Naive thymus-derived CD8-positive, alpha-beta T cell (primary cell): ENCODE measurements around the gene GMEB1. TPM values are rescaled to one million over a fixed set of nuclear protein-coding genes. Genes with fewer than 3 reads are reported as not detected.
A peak's percentile ranks its signal among the peaks of the same experiment; 100 is the strongest.
"Not testable (repeated sequence)": the region's sequence is repeated elsewhere in the genome, so short reads cannot be mapped to it uniquely, and the experiment has no call there.

Experiments used
- ATAC-seq, 2 donors: fragments of 150-1000 bp; cut with Tn5 transposase in 1 of 2; sonication (Bioruptor Pico), chemical (Tn5 transposase) in 1 of 2; 1 replicate in 1 of 2; 2 replicates in 1 of 2; pipeline ENCODE4 v1.10.0; 2021; ENCODE audit warnings: mild to moderate bottlenecking in 2 of 2, moderate library complexity in 2 of 2
- POLR2A ChIA-PET: fragments of 350-600 bp; sonication (Branson Sonifier 250); formaldehyde crosslinking; loops from one replicate; lab custom pipeline; 2021; ENCODE audit warnings: antibody characterized with exemption; lab: Charles Lee
- DNase-seq, 10 donors: peaks; one replicate each; pipeline versions ENCODE4 v3.0.0 to v3.0.0-alpha.2; 2020 to 2022
- H3K27ac Mint-ChIP-seq, 10 donors: one replicate each; pipeline ENCODE4 v1.8.0; 2020 to 2022; ENCODE audit warnings: mild to moderate bottlenecking in 10 of 10, mixed read lengths in 10 of 10, moderate library complexity in 4 of 10, inconsistent platforms in 1 of 10
- H3K27me3 Mint-ChIP-seq, 5 donors: one replicate each; pipeline ENCODE4 v1.8.0; 2021 to 2022; ENCODE audit warnings: mixed read lengths in 5 of 5
- H3K36me3 Mint-ChIP-seq, 3 donors: one replicate each; pipeline ENCODE4 v1.8.0; 2020 to 2022; ENCODE audit warnings: mixed read lengths in 3 of 3, mild to moderate bottlenecking in 2 of 3, inconsistent platforms in 1 of 3
- H3K4me1 Mint-ChIP-seq, 4 donors: one replicate each; pipeline ENCODE4 v1.8.0; 2021 to 2022; ENCODE audit warnings: mixed read lengths in 4 of 4
- H3K4me3 Mint-ChIP-seq, 10 donors: one replicate each; pipeline ENCODE4 v1.8.0; 2020 to 2022; ENCODE audit warnings: mild to moderate bottlenecking in 10 of 10, mixed read lengths in 10 of 10, moderate library complexity in 6 of 10, inconsistent platforms in 1 of 10
- H3K9me3 Mint-ChIP-seq, 9 donors: one replicate each; pipeline ENCODE4 v1.8.0; 2020 to 2022; ENCODE audit warnings: mixed read lengths in 9 of 9, mild to moderate bottlenecking in 3 of 9, inconsistent platforms in 1 of 9, moderate library complexity in 1 of 9
- polyA plus RNA-seq, 3 donors: library from polyadenylated mRNA; unstranded; fragments of 300-500 nt; fragmentation: Illumina TruSeq; gene quantifications; one replicate each; pipeline ENCODE4 v1.2.3, GENCODE V29; 2021
- total RNA-seq, 8 experiments: library from RNA in 2 of 8; stranded (reverse) in 2 of 8; gene quantifications; one replicate each; pipeline ENCODE4 v1.2.3 and lab custom pipeline; 2021 to 2026

The GMEB1 gene
- total and polyA plus RNA-seq, 5 experiments from 2014 or later: 12.5 to 23.2 (median 18.2) TPM

DNA sequence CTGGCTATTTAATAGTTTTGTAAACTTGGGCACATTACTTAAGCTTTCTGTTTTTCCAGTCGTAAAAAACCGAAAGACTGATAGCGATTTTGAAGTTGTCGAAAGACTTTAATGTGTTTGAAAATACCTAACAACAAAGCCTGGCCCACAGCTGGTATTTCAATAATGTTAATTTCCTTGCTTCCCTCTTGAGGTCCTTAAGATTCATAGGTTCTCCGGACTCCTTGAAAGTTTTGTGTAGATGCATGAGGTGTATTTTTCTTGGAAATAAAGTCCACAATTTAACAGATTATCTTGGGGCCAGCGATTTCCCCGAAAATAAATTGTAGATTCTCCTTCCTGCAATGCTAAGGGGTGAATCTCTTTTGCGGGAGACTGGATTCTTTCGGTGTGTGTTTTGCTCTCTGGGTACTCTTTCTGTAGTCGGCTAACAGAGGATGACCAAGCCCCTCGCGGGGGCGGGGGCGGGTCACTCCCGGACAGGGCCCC lies 67.4 kb downstream of the GMEB1 start:
- peaks cover 0 to 33% (median 9%) of the 10 kb centered on the region in 3 donors for H3K36me3 Mint-ChIP-seq
- H3K4me1 Mint-ChIP-seq: peaks cover 10 to 38% (median 35%) of the 10 kb centered on the region in 4 donors
- H3K9me3 Mint-ChIP-seq: no peaks in the 10 kb centered on the region
- peak overlapping the region; percentile 91 to 100 (median 96) for H3K4me3 Mint-ChIP-seq
- POLR2A ChIA-PET: interaction anchor here (0.6 to 3.9 kb wide), 26 partner anchors 9 to 1010 kb away, joined by 3 to 93 read pairs (median 5); partner anchors contain the start of genes EYA3, FAM76A, GMEB1 and MED18
- DNase-seq: no peak
- H3K27me3 Mint-ChIP-seq: no peaks in the 10 kb centered on the region
- no peak for ATAC-seq
- peak overlapping the region; percentile 89 to 99 (median 95) for H3K27ac Mint-ChIP-seq

GRCh38 chr1:28736450-28737306 lies 68.1 kb downstream of the GMEB1 start, which contains the start of gene YTHDF2:
YTHDF2 (plus strand) TSS chr1:28736940; CDS start chr1:28737121, 181 bp downstream.
- no peaks in the 10 kb centered on the region for H3K27me3 Mint-ChIP-seq
- ATAC-seq (peak; percentile 92 to 93), DNase-seq (peak; percentile 93 to 99 (median 98))
- H3K4me1 Mint-ChIP-seq: peaks cover 10 to 43% (median 38%) of the 10 kb centered on the region in 4 donors
- H3K36me3 Mint-ChIP-seq: peaks cover 0 to 39% (median 9%) of the 10 kb centered on the region in 3 donors
- H3K9me3 Mint-ChIP-seq: no peaks in the 10 kb centered on the region
- H3K4me3 Mint-ChIP-seq: peak within 1 kb of the TSS; percentile 91 to 100 (median 96)
- POLR2A ChIA-PET: interaction anchor here (0.6 to 3.9 kb wide), 34 partner anchors 8 to 1011 kb away, joined by 3 to 93 read pairs (median 4); partner anchors contain the start of genes EYA3, FAM76A, GMEB1 and MED18
- peak within 1 kb of the TSS; percentile 93 to 99 (median 96) for H3K27ac Mint-ChIP-seq

DNA sequence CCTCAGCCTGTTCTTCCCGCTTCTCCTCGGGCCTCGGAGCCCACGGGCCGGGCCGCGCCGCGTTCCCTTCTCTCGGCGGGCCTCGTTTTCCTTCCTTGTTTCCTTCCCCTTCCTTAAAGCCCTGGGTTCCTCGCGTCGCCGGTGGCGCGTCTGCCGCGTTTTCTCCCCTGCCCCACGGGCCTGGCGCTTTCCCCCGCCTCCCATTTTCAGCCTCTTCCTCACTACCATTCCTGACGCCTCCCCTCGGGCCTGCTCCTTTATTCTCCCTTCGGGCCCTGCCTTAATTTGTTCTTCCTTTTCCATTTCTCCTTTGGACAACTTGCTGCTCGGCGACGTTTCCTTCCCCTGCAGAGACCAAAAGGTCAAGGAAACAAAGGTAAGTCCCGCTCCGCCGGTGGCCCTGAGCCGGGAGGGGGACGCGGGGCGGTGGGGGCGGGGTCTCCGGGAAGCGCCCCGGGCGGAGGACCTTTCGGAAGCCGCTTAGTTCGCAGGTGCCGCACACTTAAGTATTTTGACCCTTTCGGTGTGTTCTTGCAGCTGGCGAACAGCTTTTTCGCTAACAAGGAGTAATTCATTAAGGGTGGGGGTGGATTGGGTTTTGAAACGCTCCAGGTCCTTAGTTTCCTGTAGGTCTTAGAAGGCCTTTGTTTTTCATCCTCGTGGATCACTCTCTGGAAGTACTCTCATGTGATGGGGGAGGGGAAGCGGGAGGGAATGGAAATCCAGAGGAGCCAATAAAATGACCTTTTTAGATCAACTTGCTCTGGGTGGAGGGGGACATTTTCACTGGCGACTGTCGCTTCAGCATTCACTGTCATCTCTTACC lies 68.9 kb downstream of the GMEB1 start:
- peak overlapping the region; percentile 93 to 99 (median 96) for H3K27ac Mint-ChIP-seq
- H3K9me3 Mint-ChIP-seq: no peaks in the 10 kb centered on the region
- POLR2A ChIA-PET: interaction anchor here (0.6 to 3.9 kb wide), 27 partner anchors 9 to 649 kb away, joined by 3 to 93 read pairs (median 5); partner anchors contain the start of genes EYA3, GMEB1, MED18 and PHACTR4
- peak overlapping the region; percentile 91 to 100 (median 96) for H3K4me3 Mint-ChIP-seq
- ATAC-seq: peak in 1 of 2 donors; percentile 5
- H3K27me3 Mint-ChIP-seq: no peaks in the 10 kb centered on the region
- peaks cover 10 to 51% (median 45%) of the 10 kb centered on the region in 4 donors for H3K4me1 Mint-ChIP-seq
- peaks cover 0 to 48% (median 15%) of the 10 kb centered on the region in 3 donors for H3K36me3 Mint-ChIP-seq
- DNase-seq: peak in 6 of 10 donors; percentile 8 to 64 (median 33)

GRCh38 chr1:28740118-28740517 lies 71.5 kb downstream of the GMEB1 start:
- H3K27ac Mint-ChIP-seq: peak overlapping the region in 5 of 10 donors; percentile 0 to 74 (median 27)
- H3K27me3 Mint-ChIP-seq: no peaks in the 10 kb centered on the region
- DNase-seq: no peak
- no peaks in the 10 kb centered on the region for H3K9me3 Mint-ChIP-seq
- no peak for ATAC-seq
- POLR2A ChIA-PET: interaction anchor here (0.6 kb wide), 1 partner anchor 182 kb away, joined by 3 read pairs; no protein-coding TSS in a partner anchor
- H3K36me3 Mint-ChIP-seq: peaks cover 12 to 74% (median 31%) of the 10 kb centered on the region in 3 donors
- H3K4me3 Mint-ChIP-seq: peak overlapping the region in 7 of 10 donors; percentile 19 to 100 (median 60)
- H3K4me1 Mint-ChIP-seq: peaks cover 22 to 73% (median 70%) of the 10 kb centered on the region in 4 donors

DNA sequence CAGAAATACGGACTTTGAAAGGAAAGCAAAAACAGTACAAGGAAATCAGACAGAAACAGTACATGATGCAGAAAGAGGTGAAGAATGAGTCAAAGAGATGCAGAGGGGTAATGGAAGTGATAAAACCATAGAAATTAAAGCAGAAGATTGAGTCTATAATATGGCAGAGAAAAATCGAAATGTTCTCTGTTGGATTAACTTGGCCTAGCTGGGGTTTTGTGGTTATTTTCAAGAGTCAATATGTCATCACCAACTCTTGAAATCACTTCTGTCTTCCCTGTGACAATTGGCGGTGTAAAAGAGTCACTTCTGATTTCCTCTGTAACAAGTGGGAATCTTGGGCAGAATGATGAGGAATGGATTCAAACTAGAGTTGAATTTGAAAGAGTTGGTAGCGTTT lies 75.6 kb downstream of the GMEB1 start:
- DNase-seq (no peak), ATAC-seq (no peak)
- Mint-ChIP-seq H3K36me3 (peaks cover 16 to 92% (median 36%) of the 10 kb centered on the region in 3 donors), H3K4me1 (peaks cover 24 to 84% (median 72%) of the 10 kb centered on the region in 4 donors), H3K4me3 (peak overlapping the region in 9 of 10 donors; percentile 55 to 84 (median 66)), H3K9me3 (no peaks in the 10 kb centered on the region), H3K27ac (peak overlapping the region in 4 of 10 donors; percentile 7 to 68 (median 30)), H3K27me3 (no peaks in the 10 kb centered on the region)
- POLR2A ChIA-PET: interaction anchor here (1.2 kb wide), 1 partner anchor 8 kb away, joined by 3 read pairs; the partner anchor contains the start of gene YTHDF2

DNA sequence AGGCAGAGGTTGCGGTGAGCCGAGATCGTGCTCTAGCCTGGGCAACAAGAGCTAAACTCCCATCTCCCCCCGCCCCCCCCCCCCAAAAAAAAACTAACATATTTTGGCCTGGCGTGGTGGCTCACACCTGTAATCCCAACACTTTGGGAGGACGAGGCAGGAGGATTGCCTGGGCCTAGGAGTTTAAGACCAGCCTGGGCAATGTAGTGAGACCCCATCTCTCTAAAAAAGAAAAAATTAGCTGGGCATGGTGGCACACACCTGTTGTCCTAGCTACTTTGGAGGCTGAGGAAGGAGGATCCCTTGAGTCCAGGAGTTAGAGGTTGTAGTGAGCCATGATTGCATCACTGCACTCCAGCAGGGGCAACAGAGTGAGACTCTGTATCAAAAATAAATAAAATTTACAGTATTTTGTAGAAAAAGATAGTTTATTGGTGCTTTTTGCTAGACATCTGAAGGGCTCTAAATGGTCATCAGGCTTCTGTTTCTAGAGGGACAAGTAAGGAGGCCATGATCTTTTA lies 77.1 kb downstream of the GMEB1 start:
- peak overlapping the region in 3 of 10 donors; percentile 11 to 79 (median 33) for H3K27ac Mint-ChIP-seq
- peaks cover 16 to 87% (median 36%) of the 10 kb centered on the region in 3 donors for H3K36me3 Mint-ChIP-seq
- no peaks in the 10 kb centered on the region for H3K9me3 Mint-ChIP-seq
- ATAC-seq: no peak
- H3K4me1 Mint-ChIP-seq: peaks cover 28 to 85% (median 76%) of the 10 kb centered on the region in 4 donors
- POLR2A ChIA-PET: no interaction called here
- no peaks in the 10 kb centered on the region for H3K27me3 Mint-ChIP-seq
- no peak for DNase-seq
- H3K4me3 Mint-ChIP-seq: peak overlapping the region in 9 of 10 donors; percentile 14 to 78 (median 62)

DNA sequence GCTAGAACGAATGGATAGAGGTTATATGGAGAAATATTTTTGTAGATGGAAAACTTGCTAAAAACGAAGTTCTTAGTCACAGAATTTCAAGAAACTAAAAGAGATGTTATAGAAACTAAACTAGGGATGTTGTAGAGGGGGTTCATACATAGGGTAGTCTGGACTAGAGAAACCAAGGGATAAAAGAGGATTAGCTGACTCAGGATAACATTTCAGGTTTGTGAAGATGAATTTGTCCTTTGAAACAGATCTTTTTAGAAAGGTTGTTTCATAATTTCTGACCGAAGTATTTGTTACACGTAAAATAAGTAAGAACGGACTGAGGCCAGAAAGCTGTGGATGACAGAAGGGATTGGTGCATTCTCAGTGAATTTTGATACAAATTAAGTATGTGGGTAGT lies 81.7 kb downstream of the GMEB1 start:
- ATAC-seq (no peak), DNase-seq (no peak)
- Mint-ChIP-seq H3K27me3 (no peaks in the 10 kb centered on the region), H3K36me3 (peaks cover 5 to 64% (median 17%) of the 10 kb centered on the region in 3 donors), H3K27ac (peak overlapping the region in 5 of 10 donors; percentile 31 to 71 (median 42)), H3K9me3 (no peaks in the 10 kb centered on the region), H3K4me3 (peak overlapping the region in 8 of 10 donors; percentile 3 to 71 (median 41)), H3K4me1 (peaks cover 23 to 82% (median 60%) of the 10 kb centered on the region in 4 donors)
- POLR2A ChIA-PET: interaction anchor here (0.6 kb wide), 1 partner anchor 39 kb away, joined by 3 read pairs; no protein-coding TSS in a partner anchor

DNA sequence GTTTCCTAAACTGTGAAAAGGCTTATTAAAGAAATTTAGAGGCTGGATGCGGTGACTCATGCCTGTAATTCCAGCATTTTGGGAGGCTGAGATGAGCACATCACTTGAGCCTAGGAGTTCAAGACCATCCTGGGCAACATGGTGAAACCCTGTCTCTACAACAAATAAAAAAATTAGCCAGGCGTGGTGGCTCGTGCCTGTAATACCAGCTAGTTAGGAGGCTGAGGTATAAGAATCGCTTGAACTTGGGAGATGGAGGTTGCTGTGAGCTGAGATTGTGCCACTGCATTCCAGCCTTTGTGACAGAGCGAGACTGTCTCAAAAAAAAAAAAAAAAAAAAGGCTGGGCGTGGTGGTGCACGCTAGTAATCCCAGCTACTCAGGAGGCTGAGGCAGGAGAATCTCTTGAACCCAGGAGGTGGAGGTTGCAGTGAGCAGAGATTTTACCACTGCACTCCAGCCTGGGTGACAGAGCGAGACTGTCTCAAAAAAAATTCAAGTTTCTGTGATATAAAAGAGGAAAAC lies 82.2 kb downstream of the GMEB1 start:
- ATAC-seq, DNase-seq, POLR2A ChIA-PET, H3K27me3 Mint-ChIP-seq, H3K9me3 Mint-ChIP-seq: not testable (repeated sequence)
- peak overlapping the region in 1 of 10 donors; percentile 42 for H3K27ac Mint-ChIP-seq
- H3K4me1 Mint-ChIP-seq: peaks cover 23 to 78% (median 58%) of the 10 kb centered on the region in 4 donors
- peaks cover 5 to 59% (median 17%) of the 10 kb centered on the region in 3 donors for H3K36me3 Mint-ChIP-seq
- peak overlapping the region in 4 of 10 donors; percentile 33 to 58 (median 51) for H3K4me3 Mint-ChIP-seq

GRCh38 chr1:28751315-28752060 lies 82.9 kb downstream of the GMEB1 start:
- Mint-ChIP-seq H3K27me3 (no peaks in the 10 kb centered on the region), H3K4me1 (peaks cover 20 to 72% (median 52%) of the 10 kb centered on the region in 4 donors), H3K4me3 (peak overlapping the region in 9 of 10 donors; percentile 4 to 55 (median 40)), H3K27ac (peak overlapping the region in 8 of 10 donors; percentile 1 to 73 (median 36)), H3K9me3 (no peaks in the 10 kb centered on the region), H3K36me3 (peaks cover 0 to 55% (median 15%) of the 10 kb centered on the region in 3 donors)
- ATAC-seq: no peak
- POLR2A ChIA-PET: interaction anchor here (1.2 kb wide), 1 partner anchor 108 kb away, joined by 3 read pairs; the partner anchor contains the start of gene TAF12
- DNase-seq: no peak

DNA sequence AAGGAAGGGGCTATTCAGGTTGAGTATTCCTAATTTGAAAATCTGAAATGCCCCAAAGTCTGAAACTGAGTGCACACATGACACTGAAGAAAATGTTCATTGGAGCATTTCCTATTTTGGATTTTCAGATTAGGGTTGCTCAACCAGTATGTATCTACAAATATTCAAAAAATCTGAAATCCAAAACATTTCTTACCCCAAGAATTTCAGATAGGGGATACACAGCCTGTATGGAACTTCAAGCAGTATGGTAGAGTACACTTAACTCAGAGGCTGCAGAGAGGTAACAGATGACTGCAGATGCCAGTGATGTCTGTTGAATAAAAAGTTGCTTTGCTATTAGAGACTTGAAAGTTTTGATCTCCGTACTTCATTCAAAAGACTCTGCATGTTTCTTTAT lies 87.1 kb downstream of the GMEB1 start:
- POLR2A ChIA-PET: interaction anchor here (0.5 to 0.9 kb wide), 2 partner anchors 19 to 107 kb away, joined by 3 to 5 read pairs; partner anchors contain the start of genes RNU11 and YTHDF2
- no peaks in the 10 kb centered on the region for H3K9me3 Mint-ChIP-seq
- ATAC-seq (no peak), DNase-seq (no peak)
- no peak overlapping the region for H3K4me3 Mint-ChIP-seq
- peaks cover 21 to 45% (median 40%) of the 10 kb centered on the region in 4 donors for H3K4me1 Mint-ChIP-seq
- no peak overlapping the region for H3K27ac Mint-ChIP-seq
- no peaks in the 10 kb centered on the region for H3K27me3 Mint-ChIP-seq
- H3K36me3 Mint-ChIP-seq: peaks cover 0 to 39% (median 3%) of the 10 kb centered on the region in 3 donors
